Measurements from ENCODE around the gene VASH1. TPM values are rescaled to one million over a fixed set of nuclear protein-coding genes. Genes with fewer than 3 reads are reported as not detected.

VASH1 gene
- total RNA-seq, 3 donors from 2014 or later (not counting 1 experiment from before 2014, with no cell fraction given), result 9.5 to 15.0 (median 13.5) TPM

DNA sequence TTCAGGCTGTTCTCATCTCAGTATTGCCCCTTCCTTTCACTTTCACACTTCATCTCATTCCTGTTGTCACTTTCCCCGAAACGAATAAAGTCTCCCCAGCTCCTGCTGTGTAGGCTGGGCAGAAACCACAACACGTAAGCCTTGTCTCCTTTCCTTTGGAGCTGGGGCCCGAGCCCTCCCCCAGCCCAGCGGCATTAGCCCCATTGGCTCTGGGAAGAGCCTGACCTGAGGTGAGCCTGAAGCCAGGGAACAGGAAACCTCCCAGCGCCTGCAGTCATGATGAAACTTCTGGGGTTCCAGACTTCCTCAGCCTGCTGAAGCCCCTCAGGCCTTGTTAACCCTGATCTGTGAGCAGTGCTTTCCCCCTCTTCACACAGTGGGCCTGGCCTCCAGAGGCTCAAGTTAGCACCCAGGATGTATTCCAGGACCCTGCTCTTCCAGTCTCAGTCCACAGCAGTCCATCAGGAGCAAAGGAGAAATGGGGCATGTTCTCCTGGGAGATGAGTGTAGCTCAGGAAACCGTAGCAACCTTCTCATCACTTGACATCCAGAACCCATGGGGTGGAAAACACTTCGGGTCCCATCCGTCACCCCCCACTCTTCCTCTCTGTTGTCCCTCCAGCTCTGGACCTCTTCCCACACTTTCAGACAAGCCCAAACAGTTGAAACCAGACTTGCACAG lies 21.8 kb downstream of the VASH1 start:
- H3K4me1 Mint-ChIP-seq, result peaks cover 10 to 16% of the 10 kb centered on the region in 2 donors
- H3K4me3 ChIP-seq (ENCODE audit: low read length), result no peak overlapping the region
- peaks cover 10% of the 10 kb centered on the region for H3K4me1 ChIP-seq (ENCODE audit: control insufficient read depth, insufficient read depth, low read length)
- intact Hi-C loops (cut with micrococcal nuclease), result no loop called here
- TF ChIP-seq, protein P1, sequence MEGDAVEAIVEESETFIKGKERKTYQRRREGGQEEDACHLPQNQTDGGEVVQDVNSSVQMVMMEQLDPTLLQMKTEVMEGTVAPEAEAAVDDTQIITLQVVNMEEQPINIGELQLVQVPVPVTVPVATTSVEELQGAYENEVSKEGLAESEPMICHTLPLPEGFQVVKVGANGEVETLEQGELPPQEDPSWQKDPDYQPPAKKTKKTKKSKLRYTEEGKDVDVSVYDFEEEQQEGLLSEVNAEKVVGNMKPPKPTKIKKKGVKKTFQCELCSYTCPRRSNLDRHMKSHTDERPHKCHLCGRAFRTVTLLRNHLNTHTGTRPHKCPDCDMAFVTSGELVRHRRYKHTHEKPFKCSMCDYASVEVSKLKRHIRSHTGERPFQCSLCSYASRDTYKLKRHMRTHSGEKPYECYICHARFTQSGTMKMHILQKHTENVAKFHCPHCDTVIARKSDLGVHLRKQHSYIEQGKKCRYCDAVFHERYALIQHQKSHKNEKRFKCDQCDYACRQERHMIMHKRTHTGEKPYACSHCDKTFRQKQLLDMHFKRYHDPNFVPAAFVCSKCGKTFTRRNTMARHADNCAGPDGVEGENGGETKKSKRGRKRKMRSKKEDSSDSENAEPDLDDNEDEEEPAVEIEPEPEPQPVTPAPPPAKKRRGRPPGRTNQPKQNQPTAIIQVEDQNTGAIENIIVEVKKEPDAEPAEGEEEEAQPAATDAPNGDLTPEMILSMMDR (IDR thresholded peaks at IDR 0.05), result no peak
- no peak overlapping the region for H3K4me3 Mint-ChIP-seq
- ATAC-seq, result no peak
- H3K27me3 Mint-ChIP-seq (ENCODE audit: low read depth in 2 of 2), result no peaks in the 10 kb centered on the region
- no peaks in the 10 kb centered on the region for H3K27me3 ChIP-seq (ENCODE audit: control insufficient read depth, insufficient read depth, low read length)
- H3K36me3 Mint-ChIP-seq, result no peaks in the 10 kb centered on the region
- 41% methylated on average over 9 of the region's 9 CpGs for WGBS (ENCODE audit: insufficient coverage)
- no peaks in the 10 kb centered on the region for H3K9me3 Mint-ChIP-seq
- H3K27ac ChIP-seq (ENCODE audit: low read length), result no peak overlapping the region
- H3K36me3 ChIP-seq (ENCODE audit: control insufficient read depth, insufficient read depth, low read length), result peaks cover 32% of the 10 kb centered on the region
- peak overlapping the region; percentile 60 to 64 for H3K27ac Mint-ChIP-seq
- H3K9me3 ChIP-seq (ENCODE audit: control insufficient read depth, insufficient read depth, low read length), result no peaks in the 10 kb centered on the region
- no peak for DNase-seq

DNA sequence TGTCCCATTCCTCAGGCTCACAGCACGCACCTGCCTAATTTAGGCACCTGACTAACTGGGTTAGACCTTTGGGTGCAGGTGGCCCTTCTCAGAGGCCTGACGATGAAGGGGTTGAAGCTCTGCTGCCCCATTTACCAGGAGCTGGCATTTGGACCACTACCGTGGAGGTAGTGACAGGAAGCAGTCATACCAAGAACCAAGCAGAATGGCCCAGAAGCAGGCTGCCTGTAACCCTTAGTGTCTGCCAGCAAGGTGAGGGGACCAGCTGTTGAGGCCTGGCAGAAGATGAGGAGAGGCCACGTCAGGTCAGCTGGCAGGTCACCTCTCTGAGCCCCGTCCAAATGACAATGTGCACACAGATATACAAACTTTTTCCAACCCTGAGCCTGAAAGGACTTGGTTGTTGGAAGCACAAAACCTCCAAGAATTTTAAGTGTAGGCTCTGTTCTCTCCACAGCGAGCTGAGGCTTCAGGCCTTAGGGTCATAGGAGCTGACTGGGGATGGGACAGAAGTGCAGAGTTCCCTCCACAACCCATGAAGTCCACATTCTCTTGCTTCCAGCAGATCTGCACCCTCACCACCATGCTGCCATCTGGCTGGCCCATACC lies 23.1 kb downstream of the VASH1 start:
- intact Hi-C loops (cut with micrococcal nuclease), result no loop called here
- no peak overlapping the region for H3K27ac ChIP-seq (ENCODE audit: low read length)
- no peaks in the 10 kb centered on the region for H3K27me3 ChIP-seq (ENCODE audit: control insufficient read depth, insufficient read depth, low read length)
- peaks cover 45% of the 10 kb centered on the region for H3K36me3 ChIP-seq (ENCODE audit: control insufficient read depth, insufficient read depth, low read length)
- TF ChIP-seq, protein P1 (IDR thresholded peaks at IDR 0.05), result no peak
- peak overlapping the region in 1 of 2 donors; percentile 64 for H3K27ac Mint-ChIP-seq
- H3K4me1 ChIP-seq (ENCODE audit: control insufficient read depth, insufficient read depth, low read length), result peaks cover 10% of the 10 kb centered on the region
- no peaks in the 10 kb centered on the region for H3K36me3 Mint-ChIP-seq
- no peaks in the 10 kb centered on the region for H3K9me3 Mint-ChIP-seq
- H3K4me3 Mint-ChIP-seq, result no peak overlapping the region
- no peak overlapping the region for H3K4me3 ChIP-seq (ENCODE audit: low read length)
- H3K4me1 Mint-ChIP-seq, result peaks cover 10 to 16% of the 10 kb centered on the region in 2 donors
- H3K9me3 ChIP-seq (ENCODE audit: control insufficient read depth, insufficient read depth, low read length), result no peaks in the 10 kb centered on the region
- no peaks in the 10 kb centered on the region for H3K27me3 Mint-ChIP-seq (ENCODE audit: low read depth in 2 of 2)
- WGBS (ENCODE audit: insufficient coverage), result 96% methylated on average over 6 of the region's 6 CpGs
- ATAC-seq, result no peak
- no peak for DNase-seq

DNA sequence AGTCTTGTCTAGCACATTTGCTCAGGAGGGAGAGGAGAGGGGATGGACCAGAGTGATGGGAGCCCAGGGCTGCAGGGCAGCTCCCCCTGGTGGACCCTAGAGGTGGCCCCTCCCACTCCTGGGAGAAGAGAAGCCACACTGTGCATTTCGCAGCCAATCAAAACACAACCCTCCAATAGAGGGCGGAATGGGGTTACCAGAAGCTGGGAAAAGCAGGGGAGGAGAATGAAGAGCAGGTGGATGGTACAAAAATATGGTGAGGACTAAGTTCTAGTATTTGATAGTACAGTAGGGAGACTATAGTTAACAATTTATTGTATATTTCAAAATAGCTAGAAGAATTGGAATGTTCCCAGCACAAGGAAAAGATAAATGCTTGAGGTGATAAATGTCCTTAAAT lies 23.6 kb downstream of the VASH1 start:
- no peak overlapping the region for H3K4me3 Mint-ChIP-seq
- H3K9me3 Mint-ChIP-seq, result no peaks in the 10 kb centered on the region
- peak; percentile 85 to 99 (median 97) for ATAC-seq
- H3K4me3 ChIP-seq (ENCODE audit: low read length), result no peak overlapping the region
- TF ChIP-seq, protein P1 (IDR thresholded peaks at IDR 0.05), result peak; percentile 53
- intact Hi-C loops (cut with micrococcal nuclease), result loop anchor here (1.0 kb wide), 1 partner anchor 75 kb away; no protein-coding TSS in a partner anchor
- H3K27me3 ChIP-seq (ENCODE audit: control insufficient read depth, insufficient read depth, low read length), result no peaks in the 10 kb centered on the region
- H3K27me3 Mint-ChIP-seq (ENCODE audit: low read depth in 2 of 2), result no peaks in the 10 kb centered on the region
- no peaks in the 10 kb centered on the region for H3K9me3 ChIP-seq (ENCODE audit: control insufficient read depth, insufficient read depth, low read length)
- peaks cover 10% of the 10 kb centered on the region for H3K4me1 ChIP-seq (ENCODE audit: control insufficient read depth, insufficient read depth, low read length)
- H3K27ac ChIP-seq (ENCODE audit: low read length), result no peak overlapping the region
- H3K4me1 Mint-ChIP-seq, result peaks cover 10 to 16% of the 10 kb centered on the region in 2 donors
- no CpG with 5 or more reads among the region's 2 CpGs for whole genome bisulfite sequencing (ENCODE audit: insufficient coverage)
- H3K27ac Mint-ChIP-seq, result peak overlapping the region in 1 of 2 donors; percentile 23
- no peaks in the 10 kb centered on the region for H3K36me3 Mint-ChIP-seq
- peak; percentile 46 to 75 for DNase-seq
- H3K36me3 ChIP-seq (ENCODE audit: control insufficient read depth, insufficient read depth, low read length), result peaks cover 49% of the 10 kb centered on the region
